ENCODE measurements around the gene ARL15. TPM values are rescaled to one million over a fixed set of nuclear protein-coding genes. Genes with fewer than 3 reads are reported as not detected.

Gene ARL15
- total and polyA plus RNA-seq, 9 of the 15 experiments (the other 6 are each of a cell fraction or from before 2014, with no cell fraction given), result 18.5 to 80.4 (median 57.0) TPM

- TF ChIP-seq JUND (IDR thresholded peaks at IDR 0.05; ENCODE audit: borderline replicate concordance, low read depth, low read length) (no peak), JUND (tag; IDR thresholded peaks at IDR 0.05; ENCODE audit: borderline replicate concordance, low read depth, low read length) (no peak), SMC3 (conservative IDR thresholded peaks at IDR 0.05; ENCODE audit: insufficient read depth, low read depth, low read length) (no peak), ZBED1 (IDR thresholded peaks at IDR 0.05) (no peak), TAF7 (tag; IDR thresholded peaks at IDR 0.05) (no peak), TAF9B (IDR thresholded peaks at IDR 0.05; ENCODE audit: partially characterized antibody) (no peak)
- TF ChIP-seq, protein P1, sequence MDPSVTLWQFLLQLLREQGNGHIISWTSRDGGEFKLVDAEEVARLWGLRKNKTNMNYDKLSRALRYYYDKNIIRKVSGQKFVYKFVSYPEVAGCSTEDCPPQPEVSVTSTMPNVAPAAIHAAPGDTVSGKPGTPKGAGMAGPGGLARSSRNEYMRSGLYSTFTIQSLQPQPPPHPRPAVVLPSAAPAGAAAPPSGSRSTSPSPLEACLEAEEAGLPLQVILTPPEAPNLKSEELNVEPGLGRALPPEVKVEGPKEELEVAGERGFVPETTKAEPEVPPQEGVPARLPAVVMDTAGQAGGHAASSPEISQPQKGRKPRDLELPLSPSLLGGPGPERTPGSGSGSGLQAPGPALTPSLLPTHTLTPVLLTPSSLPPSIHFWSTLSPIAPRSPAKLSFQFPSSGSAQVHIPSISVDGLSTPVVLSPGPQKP (CRISPR knock-in tag; IDR thresholded peaks at IDR 0.05), result no peak
These were observed 416.7 kb downstream of the ARL15 start (continued) for GRCh38 chr5:53893626-53894025.

GRCh38 chr5:53892224-53892623 is 418.1 kb downstream of the ARL15 start:
- no peaks in the 10 kb centered on the region for H3K79me2 ChIP-seq (ENCODE audit: control insufficient read depth, insufficient read depth, low read length)
- DNase-seq (ENCODE audit: extremely low read depth in 1 of 4, low spot score in 3 of 4) (no peak), FAIRE-seq (no peak), ATAC-seq (no peak)
- no peak overlapping the region for H3K4me3 ChIP-seq
- intact Hi-C loops (cut with micrococcal nuclease) (no loop called here), in situ Hi-C loops (cut with MboI) (no loop called here)
- H3K27me3 ChIP-seq (ENCODE audit: control insufficient read depth in 2 of 2, insufficient read depth in 2 of 2, low read length in 2 of 2), result no peaks in the 10 kb centered on the region
- H2AFZ ChIP-seq (ENCODE audit: low read depth, low read length), result no peak overlapping the region
- no peak overlapping the region for H3K9ac ChIP-seq (ENCODE audit: insufficient read depth in 1 of 2, low read depth in 2 of 2, low read length in 2 of 2)
- no peaks in the 10 kb centered on the region for H4K20me1 ChIP-seq (replicated peaks; ENCODE audit: control insufficient read depth, insufficient read depth, low read length)
- H3K4me2 ChIP-seq (ENCODE audit: insufficient read depth, low read length), result no peak overlapping the region
- ChIA-PET CTCF (ENCODE audit: low intra/inter-chr PET ratio) (no interaction called here), POLR2A (interaction anchor here (0.6 to 1.4 kb wide), 4 partner anchors 9 to 954 kb away, joined by 3 read pairs; no protein-coding TSS in a partner anchor)
- peaks cover 2% of the 10 kb centered on the region; the same call in 1 of the 3 replicates for H3K36me3 ChIP-seq (ENCODE audit: control insufficient read depth, insufficient read depth, low read length)
- H3K9me1 ChIP-seq (ENCODE audit: control insufficient read depth, insufficient read depth, low read length), result no peaks in the 10 kb centered on the region
- WGBS (ENCODE audit: insufficient coverage, low coverage, missing lambda C conversion rate), result 36% methylated on average over 1 of the region's 1 CpG
- no peak overlapping the region for H3K27ac ChIP-seq (ENCODE audit: extremely low read depth, low read depth, low read length)
- BruUV-seq (replicated peaks), result no TSS peak
- no peaks in the 10 kb centered on the region for H3K4me1 ChIP-seq (replicated peaks in 1 of 2; ENCODE audit: control insufficient read depth in 2 of 2, insufficient read depth in 2 of 2, low read length in 2 of 2)
- no peaks in the 10 kb centered on the region for H3K9me3 ChIP-seq (replicated peaks; ENCODE audit: control insufficient read depth, insufficient read depth, low read depth, low read length)
- TF ChIP-seq CEBPG (CRISPR knock-in tag; IDR thresholded peaks at IDR 0.05) (peak; percentile 25; the same call in 1 of the 2 replicates), CEBPG (tag; conservative IDR thresholded peaks at IDR 0.05 in 1 of 2, IDR thresholded peaks at IDR 0.05 in 1 of 2) (peak; percentile 67 to 76), ARID3B (CRISPR knock-in tag; IDR thresholded peaks at IDR 0.05; ENCODE audit: borderline replicate concordance) (no peak)
- TF ChIP-seq, protein P2, sequence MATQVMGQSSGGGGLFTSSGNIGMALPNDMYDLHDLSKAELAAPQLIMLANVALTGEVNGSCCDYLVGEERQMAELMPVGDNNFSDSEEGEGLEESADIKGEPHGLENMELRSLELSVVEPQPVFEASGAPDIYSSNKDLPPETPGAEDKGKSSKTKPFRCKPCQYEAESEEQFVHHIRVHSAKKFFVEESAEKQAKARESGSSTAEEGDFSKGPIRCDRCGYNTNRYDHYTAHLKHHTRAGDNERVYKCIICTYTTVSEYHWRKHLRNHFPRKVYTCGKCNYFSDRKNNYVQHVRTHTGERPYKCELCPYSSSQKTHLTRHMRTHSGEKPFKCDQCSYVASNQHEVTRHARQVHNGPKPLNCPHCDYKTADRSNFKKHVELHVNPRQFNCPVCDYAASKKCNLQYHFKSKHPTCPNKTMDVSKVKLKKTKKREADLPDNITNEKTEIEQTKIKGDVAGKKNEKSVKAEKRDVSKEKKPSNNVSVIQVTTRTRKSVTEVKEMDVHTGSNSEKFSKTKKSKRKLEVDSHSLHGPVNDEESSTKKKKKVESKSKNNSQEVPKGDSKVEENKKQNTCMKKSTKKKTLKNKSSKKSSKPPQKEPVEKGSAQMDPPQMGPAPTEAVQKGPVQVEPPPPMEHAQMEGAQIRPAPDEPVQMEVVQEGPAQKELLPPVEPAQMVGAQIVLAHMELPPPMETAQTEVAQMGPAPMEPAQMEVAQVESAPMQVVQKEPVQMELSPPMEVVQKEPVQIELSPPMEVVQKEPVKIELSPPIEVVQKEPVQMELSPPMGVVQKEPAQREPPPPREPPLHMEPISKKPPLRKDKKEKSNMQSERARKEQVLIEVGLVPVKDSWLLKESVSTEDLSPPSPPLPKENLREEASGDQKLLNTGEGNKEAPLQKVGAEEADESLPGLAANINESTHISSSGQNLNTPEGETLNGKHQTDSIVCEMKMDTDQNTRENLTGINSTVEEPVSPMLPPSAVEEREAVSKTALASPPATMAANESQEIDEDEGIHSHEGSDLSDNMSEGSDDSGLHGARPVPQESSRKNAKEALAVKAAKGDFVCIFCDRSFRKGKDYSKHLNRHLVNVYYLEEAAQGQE (IDR thresholded peaks at IDR 0.05; ENCODE audit: borderline replicate concordance), result no peak
- TF ChIP-seq, protein P2 (CRISPR knock-in tag; IDR thresholded peaks at IDR 0.05; ENCODE audit: low read depth), result no peak

Measured in K562 (cell line).